Tibial artery (tissue), 4 donors: ENCODE data around the gene TMEM127.

Experiments used
- DNase-seq, 2 donors: peaks; one replicate each; pipeline ENCODE4 v3.0.0-alpha.2; 2019
- H3K27ac ChIP-seq, 2 donors: fragments of 200-600 bp; sonication (generic) in 1 of 2; 1 replicate in 1 of 2; 2 replicates in 1 of 2; pipeline ENCODE4 v1.5.1; 2018 to 2019; ENCODE audit warnings: mild to moderate bottlenecking in 1 of 2
- H3K27me3 ChIP-seq, 2 donors: fragments of 200-600 bp; sonication (generic) in 1 of 2; one replicate each; pipeline versions ENCODE4 v1.5.1 to v1.6.0; 2016 to 2019
- H3K36me3 ChIP-seq, 3 donors: fragments of 200-600 bp; sonication (generic) in 2 of 3; one replicate each; pipeline ENCODE4 v1.5.1; 2016 to 2019; ENCODE audit warnings: mild to moderate bottlenecking in 2 of 3
- H3K4me1 ChIP-seq, 4 donors: fragments of 200-600 bp; sonication (generic) in 2 of 4; 1 replicate in 3 of 4; 2 replicates in 1 of 4; pipeline ENCODE4 v1.5.1; 2016 to 2019
- H3K4me3 ChIP-seq, 2 donors: fragments of 200-600 bp; sonication (generic) in 1 of 2; 1 replicate in 1 of 2; 2 replicates in 1 of 2; pipeline ENCODE4 v1.5.1; 2018 to 2019; ENCODE audit warnings: mild to moderate bottlenecking in 2 of 2
- H3K9me3 ChIP-seq, 3 donors: fragments of 200-600 bp; sonication (generic) in 1 of 3; one replicate each; pipeline ENCODE4 v1.5.1; 2016 to 2019
- CTCF ChIP-seq, 2 experiments: fragments of 200-600 bp in 1 of 2; fragments of 450-650 bp in 1 of 2; IDR thresholded peaks; one replicate each; pipeline ENCODE4 v1.5.1; 2017 to 2019; ENCODE audit warnings: antibody characterized with exemption in 2 of 2, mild to moderate bottlenecking in 1 of 2, moderate library complexity in 1 of 2
- intact Hi-C: fragments of 100-400 bp; cut with DNase I; formaldehyde crosslinking; loops from one replicate; pipeline ENCODE4 v1.15.0; 2023; ENCODE audit warnings: low total_unique reads

Gene TMEM127

GRCh38 chr2:96202152-96202854 is 63.5 kb downstream of the TMEM127 start:
- Histone ChIP-seq H3K4me3 (no peak overlapping the region), H3K27me3 (no peaks in the 10 kb centered on the region), H3K4me1 (peaks cover 0 to 89% (median 48%) of the 10 kb centered on the region in 4 donors), H3K36me3 (no peaks in the 10 kb centered on the region), H3K27ac (no peak overlapping the region), H3K9me3 (no peaks in the 10 kb centered on the region)
- TF ChIP-seq CTCF (IDR thresholded peaks at IDR 0.05) = no peak
- intact Hi-C loops = loop anchor here (1.0 to 10.0 kb wide), 2 partner anchors 8 to 322 kb away; no protein-coding TSS in a partner anchor
- no peak for DNase-seq

GRCh38 chr2:96201338-96201737 is 64.5 kb downstream of the TMEM127 start:
- Histone ChIP-seq H3K36me3 (no peaks in the 10 kb centered on the region), H3K27me3 (no peaks in the 10 kb centered on the region), H3K27ac (no peak overlapping the region), H3K4me3 (no peak overlapping the region), H3K9me3 (no peaks in the 10 kb centered on the region), H3K4me1 (peaks cover 0 to 79% (median 40%) of the 10 kb centered on the region in 4 donors)
- intact Hi-C loops = loop anchor here (10.0 kb wide), 1 partner anchor 323 kb away; no protein-coding TSS in a partner anchor
- no peak for TF ChIP-seq CTCF (IDR thresholded peaks at IDR 0.05)
- DNase-seq = no peak

- H3K4me1 ChIP-seq = peaks cover 0 to 55% (median 16%) of the 10 kb centered on the region in 4 donors
- no peaks in the 10 kb centered on the region for H3K27me3 ChIP-seq
- no peak for TF ChIP-seq CTCF (IDR thresholded peaks at IDR 0.05)
- intact Hi-C loops = no loop called here
- no peak for DNase-seq
- H3K9me3 ChIP-seq = no peaks in the 10 kb centered on the region
- no peak overlapping the region for H3K27ac ChIP-seq
- no peak overlapping the region for H3K4me3 ChIP-seq
- H3K36me3 ChIP-seq = peaks cover 10 to 15% (median 14%) of the 10 kb centered on the region in 3 donors
These were observed 66.9 kb downstream of the TMEM127 start for GRCh38 chr2:96198921-96199320.
